Activated T-cell treated with anti-CD3 and anti-CD28 coated beads, Interleukin-2, amount 50 U/mL, for 4 hours (primary cell): ENCODE data around the gene HINFP. TPM values are rescaled to one million over a fixed set of nuclear protein-coding genes. Genes with fewer than 3 reads are reported as not detected.
A peak's percentile ranks its signal among the peaks of the same experiment; 100 is the strongest.

Experiments used
- ATAC-seq, 2 donors: fragments of 200-7000 bp; cut with Tn5 transposase; one replicate each; pipeline ENCODE4 v1.10.0; 2021
- DNase-seq: peaks from one replicate; pipeline ENCODE4 v3.0.0-alpha.2; 2020
- H3K27me3 Mint-ChIP-seq: one replicate; pipeline ENCODE4 v1.8.0; 2021; ENCODE audit warnings: low read depth, mixed read lengths
- H3K36me3 Mint-ChIP-seq: one replicate; pipeline ENCODE4 v1.8.0; 2022; ENCODE audit warnings: mixed read lengths; ENCODE audit not compliant: insufficient read depth
- H3K4me1 Mint-ChIP-seq: one replicate; pipeline ENCODE4 v1.8.0; 2021; ENCODE audit warnings: low read depth, mixed read lengths
- H3K4me3 Mint-ChIP-seq: one replicate; pipeline ENCODE4 v1.8.0; 2021; ENCODE audit warnings: mild to moderate bottlenecking, moderate library complexity, mixed read lengths
- H3K9me3 Mint-ChIP-seq: one replicate; pipeline ENCODE4 v1.8.0; 2021; ENCODE audit warnings: mixed read lengths
- total RNA-seq, 3 donors: library from RNA; stranded (reverse); gene quantifications; one replicate each; pipeline ENCODE4 v1.2.1, GENCODE V29; 2021

HINFP gene, protein sequence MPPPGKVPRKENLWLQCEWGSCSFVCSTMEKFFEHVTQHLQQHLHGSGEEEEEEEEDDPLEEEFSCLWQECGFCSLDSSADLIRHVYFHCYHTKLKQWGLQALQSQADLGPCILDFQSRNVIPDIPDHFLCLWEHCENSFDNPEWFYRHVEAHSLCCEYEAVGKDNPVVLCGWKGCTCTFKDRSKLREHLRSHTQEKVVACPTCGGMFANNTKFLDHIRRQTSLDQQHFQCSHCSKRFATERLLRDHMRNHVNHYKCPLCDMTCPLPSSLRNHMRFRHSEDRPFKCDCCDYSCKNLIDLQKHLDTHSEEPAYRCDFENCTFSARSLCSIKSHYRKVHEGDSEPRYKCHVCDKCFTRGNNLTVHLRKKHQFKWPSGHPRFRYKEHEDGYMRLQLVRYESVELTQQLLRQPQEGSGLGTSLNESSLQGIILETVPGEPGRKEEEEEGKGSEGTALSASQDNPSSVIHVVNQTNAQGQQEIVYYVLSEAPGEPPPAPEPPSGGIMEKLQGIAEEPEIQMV
- total RNA-seq, result 10 to 100 TPM; 20.1 to 26.2 (median 21.1) TPM

DNA sequence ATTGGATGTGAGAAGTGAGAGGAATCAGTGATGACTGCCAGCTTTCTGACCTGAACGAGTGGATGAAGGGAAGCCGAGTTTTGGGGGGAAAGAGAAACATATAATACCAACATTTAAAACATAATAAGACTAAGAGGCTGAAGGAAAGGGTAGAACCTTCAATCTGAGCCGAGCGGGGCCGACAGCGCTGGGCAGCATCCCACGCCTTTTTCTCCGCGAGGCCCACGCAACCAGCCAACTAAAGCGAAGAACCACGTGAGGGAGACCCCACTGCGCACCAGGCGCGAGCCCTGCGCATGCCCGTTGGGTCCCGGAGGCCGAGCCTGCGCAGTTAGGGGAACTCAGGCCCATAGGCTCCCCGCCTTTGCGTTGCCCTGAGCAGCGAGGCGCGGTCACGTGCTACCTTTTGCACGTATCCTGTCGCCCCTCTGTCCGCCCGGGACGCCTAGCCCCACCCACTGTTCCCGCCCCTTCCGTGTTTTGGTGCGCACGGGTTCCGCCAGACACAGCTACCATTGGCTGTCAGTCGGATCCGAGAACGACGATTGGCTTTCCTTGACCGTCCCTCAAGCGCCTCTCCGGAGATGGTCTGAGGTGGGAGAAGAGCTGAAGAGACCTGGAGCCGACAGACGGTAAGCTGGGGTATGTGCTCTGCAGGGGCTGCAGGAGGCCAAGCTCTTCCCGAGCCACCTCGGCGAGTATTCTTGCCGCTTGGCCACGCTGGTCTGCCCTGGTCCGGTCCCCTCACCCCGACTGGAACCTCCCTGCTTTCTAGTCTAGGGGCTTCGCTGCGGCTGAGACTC is at the start of gene HINFP:
HINFP (plus strand) TSS at position 573 of the 803 bp plus-strand sequence. CDS start 5,365 bp downstream, outside the sequence.
- Mint-ChIP-seq H3K4me3 (peak within 1 kb of the TSS; percentile 100), H3K4me1 (peaks cover 34% of the 10 kb centered on the region), H3K9me3 (no peaks in the 10 kb centered on the region), H3K36me3 (peaks cover 12% of the 10 kb centered on the region), H3K27me3 (no peaks in the 10 kb centered on the region)
- DNase-seq, result peak; percentile 100
- peak; percentile 96 for ATAC-seq

DNA sequence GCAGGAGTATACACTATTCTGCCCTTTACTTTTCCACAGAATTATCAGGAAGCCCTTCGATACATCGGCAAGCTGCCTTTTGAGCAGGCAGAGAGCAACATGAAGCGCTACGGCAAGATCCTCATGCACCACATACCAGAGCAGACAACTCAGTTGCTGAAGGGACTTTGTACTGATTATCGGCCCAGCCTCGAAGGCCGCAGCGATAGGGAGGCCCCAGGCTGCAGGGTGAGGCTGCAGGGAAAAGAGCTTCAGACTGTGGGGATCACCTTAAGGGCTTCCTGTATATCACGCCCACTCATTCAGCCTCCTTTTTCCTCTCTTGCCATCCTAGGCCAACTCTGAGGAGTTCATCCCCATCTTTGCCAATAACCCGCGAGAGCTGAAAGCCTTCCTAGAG is 43.5 kb upstream of the HINFP start:
- DNase-seq (no peak), ATAC-seq (no peak)
- no peaks in the 10 kb centered on the region for H3K4me1 Mint-ChIP-seq
- H3K36me3 Mint-ChIP-seq, result peaks cover 39% of the 10 kb centered on the region
- H3K9me3 Mint-ChIP-seq, result no peaks in the 10 kb centered on the region
- H3K27me3 Mint-ChIP-seq, result no peaks in the 10 kb centered on the region
- H3K4me3 Mint-ChIP-seq, result no peak overlapping the region

DNA sequence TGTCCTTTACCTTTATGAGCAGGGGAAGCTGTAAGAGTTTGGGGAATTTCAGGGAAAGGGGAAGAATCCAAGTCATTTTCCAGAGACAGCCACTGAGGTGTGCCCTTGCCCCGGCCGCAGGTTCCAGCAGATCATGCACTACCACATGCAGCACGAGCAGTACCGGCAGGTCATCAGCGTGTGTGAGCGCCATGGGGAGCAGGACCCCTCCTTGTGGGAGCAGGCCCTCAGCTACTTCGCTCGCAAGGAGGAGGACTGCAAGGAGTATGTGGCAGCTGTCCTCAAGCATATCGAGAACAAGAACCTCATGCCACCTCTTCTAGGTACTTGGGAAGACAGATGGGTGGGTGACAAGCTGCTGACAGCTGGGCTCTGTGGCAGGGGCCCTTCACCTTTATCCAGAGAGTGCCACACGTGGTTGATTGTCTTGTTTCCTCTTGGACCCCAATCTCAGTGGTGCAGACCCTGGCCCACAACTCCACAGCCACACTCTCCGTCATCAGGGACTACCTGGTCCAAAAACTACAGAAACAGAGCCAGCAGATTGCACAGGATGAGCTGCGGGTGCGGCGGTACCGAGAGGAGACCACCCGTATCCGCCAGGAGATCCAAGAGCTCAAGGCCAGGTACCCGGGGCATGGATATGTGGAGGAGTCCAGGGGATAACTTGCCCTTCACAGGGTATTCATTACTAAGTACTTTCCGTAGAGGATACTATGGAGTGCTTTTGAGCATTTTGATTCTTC is 42.5 kb upstream of the HINFP start:
- DNase-seq (no peak), ATAC-seq (no peak)
- Mint-ChIP-seq H3K27me3 (no peaks in the 10 kb centered on the region), H3K9me3 (no peaks in the 10 kb centered on the region), H3K4me1 (no peaks in the 10 kb centered on the region), H3K36me3 (peaks cover 32% of the 10 kb centered on the region), H3K4me3 (no peak overlapping the region)

DNA sequence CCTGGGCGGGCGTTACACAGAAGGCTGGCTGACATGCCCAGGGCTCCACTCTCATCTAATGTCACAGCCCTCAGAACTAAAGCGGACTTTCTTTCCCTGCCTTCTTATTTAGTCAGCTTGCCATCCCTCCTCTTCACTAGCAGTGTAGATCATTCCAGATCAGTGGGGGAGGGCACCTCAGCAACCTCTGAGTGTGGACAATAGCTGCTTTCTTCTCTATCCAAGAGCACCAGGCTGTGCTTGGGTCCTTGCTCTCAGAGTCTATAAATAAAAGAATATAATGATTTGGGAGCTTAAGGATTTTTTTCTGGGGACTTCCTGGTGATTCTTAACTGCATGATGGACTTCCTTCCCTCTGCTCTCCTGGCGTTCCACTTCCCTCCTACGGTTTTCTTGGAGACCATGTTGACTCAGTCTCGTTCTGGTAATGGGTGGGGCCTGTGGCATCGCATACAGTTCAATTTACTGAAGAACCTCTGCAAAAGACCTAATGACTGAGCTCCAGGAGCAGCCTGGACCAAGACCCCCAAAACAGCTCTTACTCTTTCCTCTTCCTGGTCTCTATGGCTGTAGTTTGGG is 39.6 kb upstream of the HINFP start:
- ATAC-seq, result no peak
- no peaks in the 10 kb centered on the region for H3K27me3 Mint-ChIP-seq
- H3K9me3 Mint-ChIP-seq, result no peaks in the 10 kb centered on the region
- peaks cover 28% of the 10 kb centered on the region for H3K36me3 Mint-ChIP-seq
- peaks cover 16% of the 10 kb centered on the region for H3K4me1 Mint-ChIP-seq
- H3K4me3 Mint-ChIP-seq, result no peak overlapping the region
- DNase-seq, result no peak

DNA sequence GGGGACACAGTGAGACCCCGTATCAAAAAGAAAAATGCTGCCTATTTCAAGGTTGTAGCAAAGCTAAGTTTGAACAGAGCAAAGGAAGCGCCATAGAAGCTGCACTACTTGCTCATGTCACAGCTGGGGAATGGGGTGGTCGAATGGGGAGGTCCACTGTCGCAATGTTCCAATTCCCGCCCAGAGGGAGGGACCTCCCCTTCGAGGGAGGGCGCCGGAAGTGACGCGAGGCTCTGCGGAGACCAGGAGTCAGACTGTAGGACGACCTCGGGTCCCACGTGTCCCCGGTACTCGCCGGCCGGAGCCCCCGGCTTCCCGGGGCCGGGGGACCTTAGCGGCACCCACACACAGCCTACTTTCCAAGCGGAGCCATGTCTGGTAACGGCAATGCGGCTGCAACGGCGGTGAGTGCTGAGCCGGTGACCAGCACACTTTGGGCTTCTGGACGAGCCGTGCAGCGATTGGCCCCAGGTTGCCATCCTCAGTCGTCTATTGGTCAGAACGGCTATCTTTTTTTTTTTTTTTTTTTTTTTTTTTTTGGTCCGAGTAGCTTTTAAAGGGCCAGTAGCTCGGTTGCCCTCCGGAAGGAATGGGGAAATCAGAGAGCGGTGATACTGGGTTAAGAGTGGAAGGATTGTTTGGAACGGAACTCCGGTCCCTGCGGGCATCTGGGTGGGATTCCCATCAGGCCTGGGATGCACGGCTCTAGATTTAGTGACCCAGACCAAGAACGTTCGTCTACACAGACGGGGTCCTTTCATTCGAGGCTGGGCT is 36.5 kb upstream of the HINFP start, which contains the start of gene HMBS:
HMBS (plus strand) TSS at position 219 of the 774 bp plus-strand sequence; CDS start at position 372, 153 bp downstream.
- ATAC-seq (peak; percentile 95), DNase-seq (peak; percentile 88)
- H3K9me3 Mint-ChIP-seq, result no peaks in the 10 kb centered on the region
- H3K4me1 Mint-ChIP-seq, result peaks cover 23% of the 10 kb centered on the region
- peak within 1 kb of the TSS; percentile 97 for H3K4me3 Mint-ChIP-seq
- H3K36me3 Mint-ChIP-seq, result peaks cover 13% of the 10 kb centered on the region
- no peaks in the 10 kb centered on the region for H3K27me3 Mint-ChIP-seq

DNA sequence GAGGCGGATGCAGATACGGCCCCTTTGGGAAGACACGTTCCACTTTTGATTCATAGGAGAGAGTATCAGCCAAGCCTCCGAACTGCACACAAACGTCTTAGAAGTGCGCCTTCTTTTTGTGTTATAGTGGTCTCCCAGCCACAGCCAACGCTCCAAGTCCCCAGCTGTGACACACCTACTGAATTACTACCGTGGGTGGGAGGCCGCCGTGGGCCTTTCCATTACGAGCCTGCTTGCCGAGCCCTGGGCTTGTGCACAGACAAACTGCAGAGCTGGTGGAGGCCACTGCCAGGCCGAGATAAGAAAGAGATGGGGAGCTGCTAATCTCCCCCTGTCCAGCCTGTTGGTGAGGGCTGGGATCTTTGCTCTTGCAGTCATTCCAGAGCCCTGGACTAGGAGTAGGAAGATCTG is 35.9 kb upstream of the HINFP start:
- peak; percentile 47 for DNase-seq
- H3K27me3 Mint-ChIP-seq, result no peaks in the 10 kb centered on the region

DNA sequence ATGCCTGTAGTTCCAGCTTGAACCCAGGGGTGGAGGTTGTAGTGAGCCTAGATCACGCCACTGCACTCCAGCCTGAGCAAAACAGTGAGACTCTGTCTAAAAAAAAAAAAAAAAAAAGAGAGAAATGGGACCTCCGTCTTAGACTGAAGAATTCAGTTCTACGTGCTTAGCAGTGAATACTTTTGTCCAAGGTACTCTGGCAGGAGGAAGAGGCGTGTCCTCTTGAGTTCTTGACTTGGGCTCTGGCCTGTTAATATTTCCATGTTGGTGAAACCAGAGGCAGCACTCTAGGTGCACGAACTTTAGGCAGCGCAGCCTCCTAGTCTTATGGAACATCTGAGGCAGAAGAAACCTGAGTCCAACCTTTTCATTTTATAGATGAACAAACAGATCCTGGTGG is 34.3 kb upstream of the HINFP start:
- Mint-ChIP-seq H3K27me3 (no peaks in the 10 kb centered on the region), H3K4me3 (peak overlapping the region; percentile 50), H3K4me1 (peaks cover 23% of the 10 kb centered on the region), H3K9me3 (no peaks in the 10 kb centered on the region), H3K36me3 (peaks cover 5% of the 10 kb centered on the region)
- DNase-seq (no peak), ATAC-seq (no peak)

More for the DNA sequence above, 35.9 kb upstream of the HINFP start:
- H3K4me3 Mint-ChIP-seq, result peak overlapping the region; percentile 97
- peak; percentile 27 to 29 for ATAC-seq
- peaks cover 23% of the 10 kb centered on the region for H3K4me1 Mint-ChIP-seq
- no peaks in the 10 kb centered on the region for H3K9me3 Mint-ChIP-seq
- peaks cover 13% of the 10 kb centered on the region for H3K36me3 Mint-ChIP-seq

DNA sequence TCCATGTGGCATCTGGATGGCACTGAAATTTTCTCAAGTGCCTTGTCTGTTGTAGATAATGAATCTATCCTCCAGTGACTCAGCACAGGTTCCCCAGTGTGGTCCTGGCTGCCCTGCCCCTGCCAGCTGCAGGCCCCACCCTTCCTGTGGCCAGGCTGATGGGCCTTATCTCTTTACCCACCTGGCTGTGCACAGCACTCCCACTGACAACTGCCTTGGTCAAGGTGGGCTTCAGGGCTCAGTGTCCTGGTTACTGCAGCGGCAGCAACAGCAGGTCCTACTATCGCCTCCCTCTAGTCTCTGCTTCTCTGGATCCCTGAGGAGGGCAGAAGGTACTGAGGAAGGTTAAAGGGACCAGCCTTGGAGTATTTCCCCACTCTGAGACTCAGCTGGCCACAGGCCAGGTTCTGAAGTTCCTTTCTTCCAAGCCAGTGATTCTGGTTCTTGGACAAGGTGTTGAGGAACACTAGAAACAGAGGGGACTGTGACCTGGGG is 33.6 kb upstream of the HINFP start:
- no peaks in the 10 kb centered on the region for H3K9me3 Mint-ChIP-seq
- ATAC-seq, result no peak
- no peak overlapping the region for H3K4me3 Mint-ChIP-seq
- H3K36me3 Mint-ChIP-seq, result peaks cover 6% of the 10 kb centered on the region
- no peaks in the 10 kb centered on the region for H3K27me3 Mint-ChIP-seq
- H3K4me1 Mint-ChIP-seq, result peaks cover 28% of the 10 kb centered on the region
- no peak for DNase-seq

DNA sequence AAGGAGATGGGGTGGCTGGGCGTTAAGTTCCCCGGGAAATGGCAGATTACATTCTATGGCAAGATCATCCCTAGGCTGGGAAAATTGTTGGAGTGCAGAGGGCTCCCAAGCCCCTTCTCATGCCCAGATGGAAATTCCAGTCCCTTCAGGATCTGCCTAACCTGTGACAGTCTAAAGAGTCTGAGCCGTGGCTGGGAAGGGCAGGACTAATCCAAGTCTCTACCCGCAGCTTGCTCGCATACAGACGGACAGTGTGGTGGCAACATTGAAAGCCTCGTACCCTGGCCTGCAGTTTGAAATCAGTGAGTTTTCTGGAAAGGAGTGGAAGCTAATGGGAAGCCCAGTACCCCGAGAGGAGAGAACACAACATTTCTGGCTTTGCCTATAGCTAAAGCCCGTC is 33.0 kb upstream of the HINFP start:
- Mint-ChIP-seq H3K4me3 (no peak overlapping the region), H3K4me1 (peaks cover 33% of the 10 kb centered on the region), H3K36me3 (peaks cover 9% of the 10 kb centered on the region), H3K9me3 (no peaks in the 10 kb centered on the region), H3K27me3 (no peaks in the 10 kb centered on the region)
- ATAC-seq (no peak), DNase-seq (no peak)

DNA sequence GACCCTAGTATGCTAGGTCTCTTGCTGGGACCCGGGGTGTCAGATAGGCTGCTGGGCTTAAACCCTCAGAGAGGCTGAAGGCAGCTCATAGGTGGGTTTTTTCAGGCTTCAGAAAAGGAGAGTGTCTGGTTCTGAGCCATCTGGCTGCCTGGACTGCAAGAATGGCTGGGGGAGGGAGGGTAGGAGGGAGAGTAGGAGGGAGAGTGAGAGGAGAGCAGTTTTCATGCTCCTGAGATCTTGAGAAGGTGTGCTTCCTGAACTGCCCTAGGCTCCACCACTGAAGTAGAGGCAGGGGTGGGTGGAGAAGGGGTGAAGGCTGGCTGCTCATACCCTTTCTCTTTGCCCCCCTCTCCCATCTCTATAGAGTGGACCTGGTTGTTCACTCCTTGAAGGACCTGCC is 32.1 kb upstream of the HINFP start:
- H3K4me3 Mint-ChIP-seq, result no peak overlapping the region
- no peaks in the 10 kb centered on the region for H3K9me3 Mint-ChIP-seq
- H3K36me3 Mint-ChIP-seq, result peaks cover 15% of the 10 kb centered on the region
- no peaks in the 10 kb centered on the region for H3K27me3 Mint-ChIP-seq
- DNase-seq (no peak), ATAC-seq (no peak)
- H3K4me1 Mint-ChIP-seq, result peaks cover 37% of the 10 kb centered on the region

DNA sequence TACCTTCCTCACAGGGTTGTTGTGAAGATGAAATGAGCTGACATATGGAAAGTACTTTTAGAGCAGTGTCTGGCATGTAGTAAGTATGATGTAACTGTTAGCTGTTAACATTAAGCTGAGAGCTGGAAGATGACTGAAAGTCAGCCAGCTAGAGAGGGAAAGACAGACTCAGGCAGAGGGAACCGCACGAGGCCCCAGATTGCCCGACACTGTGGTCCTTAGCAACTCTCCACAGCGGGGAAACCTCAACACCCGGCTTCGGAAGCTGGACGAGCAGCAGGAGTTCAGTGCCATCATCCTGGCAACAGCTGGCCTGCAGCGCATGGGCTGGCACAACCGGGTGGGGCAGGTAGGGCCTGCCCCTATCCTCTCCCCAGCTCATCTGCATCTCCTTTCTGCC is 30.2 kb upstream of the HINFP start:
- H3K4me3 Mint-ChIP-seq, result no peak overlapping the region
- no peaks in the 10 kb centered on the region for H3K27me3 Mint-ChIP-seq

DNA sequence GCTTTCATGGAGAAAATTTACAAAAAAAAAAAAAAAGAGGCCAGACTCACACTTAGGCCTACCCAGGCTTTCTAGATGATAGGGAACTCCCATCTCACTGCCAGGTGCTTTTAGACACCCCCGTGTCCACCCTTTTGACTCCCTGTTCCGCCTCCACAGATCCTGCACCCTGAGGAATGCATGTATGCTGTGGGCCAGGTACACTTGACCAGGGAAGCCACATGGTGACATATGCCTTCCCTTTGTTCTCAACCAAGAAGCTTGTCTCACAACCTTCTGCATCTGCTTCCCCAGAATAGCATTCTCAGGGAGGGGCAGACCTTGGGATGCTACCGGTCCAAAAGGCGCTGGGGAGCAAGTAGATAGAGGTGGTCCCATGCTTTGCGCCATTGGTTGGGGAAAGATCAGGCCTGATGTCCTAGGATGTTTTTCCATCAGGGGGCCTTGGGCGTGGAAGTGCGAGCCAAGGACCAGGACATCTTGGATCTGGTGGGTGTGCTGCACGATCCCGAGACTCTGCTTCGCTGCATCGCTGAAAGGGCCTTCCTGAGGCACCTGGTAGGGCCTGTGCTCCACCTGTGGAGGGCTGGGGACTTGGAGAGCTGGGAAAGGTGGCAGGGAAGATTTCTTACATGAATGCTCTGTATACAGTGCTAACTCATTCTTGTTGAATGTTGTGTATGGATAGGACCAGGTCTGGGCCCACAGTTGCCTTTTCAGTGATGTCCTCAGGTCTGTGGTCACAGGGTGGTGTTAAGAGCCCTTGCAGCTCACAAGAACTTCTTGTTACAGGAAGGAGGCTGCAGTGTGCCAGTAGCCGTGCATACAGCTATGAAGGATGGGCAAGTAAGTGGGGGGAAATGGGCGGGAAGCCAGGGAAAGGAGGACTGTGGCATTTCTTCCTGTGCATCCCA is 29.2 kb upstream of the HINFP start:
- no peak for ATAC-seq
- no peaks in the 10 kb centered on the region for H3K27me3 Mint-ChIP-seq
- no peak for DNase-seq
- H3K9me3 Mint-ChIP-seq, result no peaks in the 10 kb centered on the region
- H3K4me1 Mint-ChIP-seq, result peaks cover 27% of the 10 kb centered on the region
- H3K4me3 Mint-ChIP-seq, result peak overlapping the region; percentile 92
- peaks cover 20% of the 10 kb centered on the region for H3K36me3 Mint-ChIP-seq

More for the DNA sequence above, 30.2 kb upstream of the HINFP start:
- H3K9me3 Mint-ChIP-seq, result no peaks in the 10 kb centered on the region
- H3K36me3 Mint-ChIP-seq, result peaks cover 15% of the 10 kb centered on the region
- no peak for ATAC-seq
- no peak for DNase-seq
- peaks cover 29% of the 10 kb centered on the region for H3K4me1 Mint-ChIP-seq
